ENCODE results near the gene SHISA9. TPM values are rescaled to one million over a fixed set of nuclear protein-coding genes. Genes with fewer than 3 reads are reported as not detected.

Gene SHISA9
- total and polyA plus RNA-seq, 12 donors = 0.04 to 0.96 (median 0.13) TPM; not detected in 3

GRCh38 chr16:12878973-12879372 lies 22.4 kb upstream of the SHISA9 start:
- no peak for DNase-seq
- intact Hi-C loops (cut with DNase I) = no loop called here

GRCh38 chr16:12879812-12880211 lies 21.6 kb upstream of the SHISA9 start:
- TF ChIP-seq CTCF (IDR thresholded peaks at IDR 0.05) = no peak
- Histone ChIP-seq H3K4me3 (no peak overlapping the region), H3K27me3 (peaks cover 0 to 13% (median 0%) of the 10 kb centered on the region in 7 donors), H3K4me1 (no peaks in the 10 kb centered on the region), H3K36me3 (no peaks in the 10 kb centered on the region), H3K9me3 (peaks cover 0 to 15% (median 0%) of the 10 kb centered on the region in 11 donors), H3K27ac (no peak overlapping the region)
- 93 to 95% methylated on average over 2 of the region's 2 CpGs for WGBS, 2 donors
- ATAC-seq (no peak), DNase-seq (no peak)
- intact Hi-C loops (cut with DNase I) = no loop called here

More at GRCh38 chr16:12878973-12879372, 22.4 kb upstream of the SHISA9 start:
- H3K9me3 ChIP-seq = peaks cover 0 to 8% (median 0%) of the 10 kb centered on the region in 11 donors
- H3K27ac ChIP-seq = no peak overlapping the region
- H3K4me1 ChIP-seq = no peaks in the 10 kb centered on the region
- H3K36me3 ChIP-seq = no peaks in the 10 kb centered on the region
- whole genome bisulfite sequencing, 2 donors = 69 to 75% methylated on average over 4 of the region's 4 CpGs
- TF ChIP-seq CTCF (IDR thresholded peaks at IDR 0.05) = no peak
- H3K4me3 ChIP-seq = no peak overlapping the region
- no peak for ATAC-seq
- peaks cover 0 to 18% (median 8%) of the 10 kb centered on the region in 7 donors for H3K27me3 ChIP-seq

- WGBS, 2 donors = 79 to 81% methylated on average over 3 of the region's 3 CpGs
These were observed 20.2 kb upstream of the SHISA9 start for GRCh38 chr16:12881182-12881581.

GRCh38 chr16:12881740-12882139 lies 19.7 kb upstream of the SHISA9 start:
- H3K4me1 ChIP-seq = no peaks in the 10 kb centered on the region
- intact Hi-C loops (cut with DNase I) = no loop called here
- peaks cover 0 to 13% (median 0%) of the 10 kb centered on the region in 7 donors for H3K27me3 ChIP-seq
- WGBS, 2 donors = 44 to 48% methylated on average over 1 of the region's 1 CpG
- H3K27ac ChIP-seq = no peak overlapping the region
- peaks cover 0 to 19% (median 0%) of the 10 kb centered on the region in 11 donors for H3K9me3 ChIP-seq
- no peak for TF ChIP-seq CTCF (IDR thresholded peaks at IDR 0.05)
- no peak overlapping the region for H3K4me3 ChIP-seq
- DNase-seq (no peak), ATAC-seq (no peak)
- H3K36me3 ChIP-seq = no peaks in the 10 kb centered on the region

More at GRCh38 chr16:12881182-12881581, 20.2 kb upstream of the SHISA9 start:
- H3K9me3 ChIP-seq = peaks cover 0 to 19% (median 0%) of the 10 kb centered on the region in 11 donors
- peaks cover 0 to 7% (median 0%) of the 10 kb centered on the region in 7 donors for H3K27me3 ChIP-seq
- H3K36me3 ChIP-seq = no peaks in the 10 kb centered on the region
- ATAC-seq (no peak), DNase-seq (no peak)
- no peaks in the 10 kb centered on the region for H3K4me1 ChIP-seq
- intact Hi-C loops (cut with DNase I) = no loop called here
- no peak overlapping the region for H3K4me3 ChIP-seq
- TF ChIP-seq CTCF (IDR thresholded peaks at IDR 0.05) = no peak
- no peak overlapping the region for H3K27ac ChIP-seq

Data from heart right ventricle (tissue), 16 donors.